Mesendoderm (in vitro differentiated cells): ENCODE results near the gene EMSY.

ENCODE experiments used
- DNase-seq: peaks from one replicate; pipeline ENCODE4 v3.0.0; 2013
- H2AK5ac ChIP-seq: 2 replicates; pipeline ENCODE4 v1.6.1; 2013; ENCODE audit warnings: low read length, inconsistent platforms
- H2BK120ac ChIP-seq: 2 replicates; pipeline ENCODE4 v1.6.1; 2013; ENCODE audit warnings: low read depth, mild to moderate bottlenecking, low read length, moderate library complexity, mixed read lengths
- H2BK15ac ChIP-seq: replicated peaks from 2 replicates; pipeline ENCODE4 v1.6.1; 2013; ENCODE audit warnings: low read depth, mild to moderate bottlenecking, moderate library complexity
- H2BK5ac ChIP-seq: 2 replicates; pipeline ENCODE4 v1.6.1; 2013; ENCODE audit warnings: low read length, inconsistent platforms
- H3K18ac ChIP-seq: 2 replicates; pipeline ENCODE4 v1.6.1; 2013; ENCODE audit warnings: mild to moderate bottlenecking, low read length, mixed read lengths
- H3K23ac ChIP-seq: one replicate; pipeline ENCODE4 v1.6.1; 2013; ENCODE audit warnings: low read length
- H3K27ac ChIP-seq: 2 replicates; pipeline ENCODE4 v1.5.1; 2013; ENCODE audit warnings: low read depth, mild to moderate bottlenecking, inconsistent platforms, low read length, moderate library complexity
- H3K27me3 ChIP-seq: 2 replicates; pipeline ENCODE4 v1.6.1; 2013; ENCODE audit warnings: low read length, control low read depth, mild to moderate bottlenecking, inconsistent platforms; ENCODE audit not compliant: insufficient read depth, poor library complexity
- H3K36me3 ChIP-seq: 2 replicates; pipeline ENCODE4 v1.6.1; 2013; ENCODE audit warnings: low read length, inconsistent platforms; ENCODE audit not compliant: control insufficient read depth, insufficient read depth
- H3K4ac ChIP-seq: one replicate; pipeline ENCODE4 v1.6.1; 2013; ENCODE audit warnings: low read depth, mild to moderate bottlenecking, low read length, moderate library complexity
- H3K4me1 ChIP-seq: 2 replicates; pipeline ENCODE4 v1.6.1; 2013; ENCODE audit warnings: low read depth, low read length, inconsistent platforms; ENCODE audit not compliant: control insufficient read depth
- H3K4me2 ChIP-seq: 2 replicates; pipeline ENCODE4 v1.6.1; 2013; ENCODE audit warnings: low read length
- H3K4me3 ChIP-seq: 2 replicates; pipeline ENCODE4 v1.5.1; 2013; ENCODE audit warnings: mild to moderate bottlenecking, low read length
- H3K56ac ChIP-seq: one replicate; pipeline ENCODE4 v1.6.1; 2013; ENCODE audit warnings: low read length
- H3K79me1 ChIP-seq: 2 replicates; pipeline ENCODE4 v1.6.1; 2013; ENCODE audit warnings: low read length, inconsistent platforms
- H3K79me2 ChIP-seq: 2 replicates; pipeline ENCODE4 v1.6.1; 2013; ENCODE audit warnings: mild to moderate bottlenecking, low read length; ENCODE audit not compliant: control insufficient read depth, insufficient read depth
- H3K9ac ChIP-seq: 2 replicates; pipeline ENCODE4 v1.6.1; 2013; ENCODE audit warnings: low read length, inconsistent platforms
- H4K5ac ChIP-seq: one replicate; pipeline ENCODE4 v1.6.1; 2013; ENCODE audit warnings: low read length
- H4K8ac ChIP-seq: one replicate; pipeline ENCODE4 v1.6.1; 2013; ENCODE audit warnings: low read depth, mild to moderate bottlenecking, control low read depth, low read length, moderate library complexity
- WGBS: extraction: QIAGEN DNeasy Blood & Tissue Kit; methylation state at CpG from one replicate; pipeline ENCODE4 v1.1.7; 2013; ENCODE audit warnings: low lambda C conversion rate, missing lambda C conversion rate; ENCODE audit not compliant: insufficient coverage; ENCODE audit errors: extremely low coverage; 5-methylcytosine and 5-hydroxymethylcytosine counted together

EMSY gene

GRCh38 chr11:76542436-76542835 lies 97.6 kb downstream of the EMSY start:
- Histone ChIP-seq H3K27me3 (no peaks in the 10 kb centered on the region), H3K4me3 (no peak overlapping the region), H3K27ac (no peak overlapping the region), H3K56ac (no peak overlapping the region), H3K79me2 (no peaks in the 10 kb centered on the region), H3K4me2 (no peak overlapping the region), H3K23ac (no peak overlapping the region), H3K9ac (no peak overlapping the region), H2BK5ac (no peak overlapping the region), H2AK5ac (no peak overlapping the region), H2BK120ac (no peak overlapping the region), H3K79me1 (no peaks in the 10 kb centered on the region), H3K36me3 (peaks cover 2% of the 10 kb centered on the region), H3K18ac (no peak overlapping the region), H4K5ac (no peak overlapping the region), H3K4ac (no peak overlapping the region), H3K4me1 (no peaks in the 10 kb centered on the region), H2BK15ac (no peak overlapping the region), H4K8ac (no peak overlapping the region)
- no peak for DNase-seq
- 100% methylated on average over 1 of the region's 2 CpGs for WGBS

- no peak overlapping the region for H3K56ac ChIP-seq
- no peaks in the 10 kb centered on the region for H3K79me2 ChIP-seq
- no peak overlapping the region for H3K9ac ChIP-seq
- H4K5ac ChIP-seq: no peak overlapping the region
- H3K4me3 ChIP-seq: no peak overlapping the region
- no peak overlapping the region for H2BK120ac ChIP-seq
- H3K36me3 ChIP-seq: peaks cover 2% of the 10 kb centered on the region
- H3K27ac ChIP-seq: no peak overlapping the region
- no peak overlapping the region for H3K4ac ChIP-seq
- no peak overlapping the region for H2AK5ac ChIP-seq
- no CpG with 5 or more reads among the region's 7 CpGs for WGBS
- H3K18ac ChIP-seq: no peak overlapping the region
- H4K8ac ChIP-seq: no peak overlapping the region
- no peaks in the 10 kb centered on the region for H3K79me1 ChIP-seq
- no peaks in the 10 kb centered on the region for H3K27me3 ChIP-seq
- H2BK5ac ChIP-seq: no peak overlapping the region
- no peak for DNase-seq
- H3K23ac ChIP-seq: no peak overlapping the region
- no peak overlapping the region for H2BK15ac ChIP-seq
- no peaks in the 10 kb centered on the region for H3K4me1 ChIP-seq
- no peak overlapping the region for H3K4me2 ChIP-seq
Measured at GRCh38 chr11:76543006-76543703, 98.3 kb downstream of the EMSY start.

GRCh38 chr11:76550781-76551180 lies 106.0 kb downstream of the EMSY start:
- H3K79me2 ChIP-seq: no peaks in the 10 kb centered on the region
- no peak overlapping the region for H2BK5ac ChIP-seq
- no peak overlapping the region for H3K56ac ChIP-seq
- no peak overlapping the region for H3K23ac ChIP-seq
- no peaks in the 10 kb centered on the region for H3K27me3 ChIP-seq
- peaks cover 2% of the 10 kb centered on the region for H3K36me3 ChIP-seq
- H4K5ac ChIP-seq: no peak overlapping the region
- no peak overlapping the region for H3K4me2 ChIP-seq
- H2BK15ac ChIP-seq: no peak overlapping the region
- H3K9ac ChIP-seq: no peak overlapping the region
- no peaks in the 10 kb centered on the region for H3K79me1 ChIP-seq
- no peak overlapping the region for H2AK5ac ChIP-seq
- no peak overlapping the region for H4K8ac ChIP-seq
- no peak overlapping the region for H3K4ac ChIP-seq
- no peak overlapping the region for H3K27ac ChIP-seq
- H2BK120ac ChIP-seq: no peak overlapping the region
- no peak overlapping the region for H3K4me3 ChIP-seq
- WGBS: no CpG with 5 or more reads among the region's 7 CpGs
- no peak overlapping the region for H3K18ac ChIP-seq
- no peak for DNase-seq
- peaks cover 5% of the 10 kb centered on the region for H3K4me1 ChIP-seq

GRCh38 chr11:76551400-76551799 lies 106.6 kb downstream of the EMSY start:
- Histone ChIP-seq H2BK120ac (no peak overlapping the region), H3K4me2 (no peak overlapping the region), H2BK15ac (no peak overlapping the region), H3K4me3 (no peak overlapping the region), H4K5ac (no peak overlapping the region), H3K4me1 (peaks cover 5% of the 10 kb centered on the region), H3K56ac (no peak overlapping the region), H3K79me2 (no peaks in the 10 kb centered on the region), H2AK5ac (no peak overlapping the region), H3K36me3 (no peaks in the 10 kb centered on the region), H3K27ac (no peak overlapping the region), H3K79me1 (no peaks in the 10 kb centered on the region), H2BK5ac (no peak overlapping the region), H3K4ac (no peak overlapping the region), H4K8ac (no peak overlapping the region), H3K27me3 (no peaks in the 10 kb centered on the region), H3K18ac (no peak overlapping the region), H3K23ac (no peak overlapping the region), H3K9ac (no peak overlapping the region)
- WGBS: no CpG with 5 or more reads among the region's 2 CpGs
- DNase-seq: no peak

- Histone ChIP-seq H3K27ac (no peak overlapping the region), H3K56ac (no peak overlapping the region), H3K9ac (no peak overlapping the region), H4K5ac (no peak overlapping the region), H3K4me1 (peaks cover 5% of the 10 kb centered on the region), H3K79me2 (no peaks in the 10 kb centered on the region), H3K27me3 (no peaks in the 10 kb centered on the region), H3K4ac (no peak overlapping the region), H4K8ac (no peak overlapping the region), H2BK15ac (no peak overlapping the region), H2AK5ac (no peak overlapping the region), H3K36me3 (no peaks in the 10 kb centered on the region), H2BK120ac (no peak overlapping the region), H3K4me2 (no peak overlapping the region), H3K23ac (no peak overlapping the region), H3K4me3 (no peak overlapping the region), H3K79me1 (no peaks in the 10 kb centered on the region), H3K18ac (no peak overlapping the region), H2BK5ac (no peak overlapping the region)
- no peak for DNase-seq
- no CpG with 5 or more reads among the region's 2 CpGs for WGBS
Measured at GRCh38 chr11:76552987-76553386, 108.2 kb downstream of the EMSY start.
